Mesangial cell (primary cell): Measurements from ENCODE around the gene DNTTIP2. TPM values are rescaled to one million over a fixed set of nuclear protein-coding genes. Genes with fewer than 3 reads are reported as not detected.

Experiments
- total RNA-seq: library from RNA; depleted of rRNA; stranded (reverse); fragments of >200 nt; gene quantifications from 2 replicates; pipeline ENCODE4 v1.2.3, GENCODE V29; 2015

The DNTTIP2 gene, protein sequence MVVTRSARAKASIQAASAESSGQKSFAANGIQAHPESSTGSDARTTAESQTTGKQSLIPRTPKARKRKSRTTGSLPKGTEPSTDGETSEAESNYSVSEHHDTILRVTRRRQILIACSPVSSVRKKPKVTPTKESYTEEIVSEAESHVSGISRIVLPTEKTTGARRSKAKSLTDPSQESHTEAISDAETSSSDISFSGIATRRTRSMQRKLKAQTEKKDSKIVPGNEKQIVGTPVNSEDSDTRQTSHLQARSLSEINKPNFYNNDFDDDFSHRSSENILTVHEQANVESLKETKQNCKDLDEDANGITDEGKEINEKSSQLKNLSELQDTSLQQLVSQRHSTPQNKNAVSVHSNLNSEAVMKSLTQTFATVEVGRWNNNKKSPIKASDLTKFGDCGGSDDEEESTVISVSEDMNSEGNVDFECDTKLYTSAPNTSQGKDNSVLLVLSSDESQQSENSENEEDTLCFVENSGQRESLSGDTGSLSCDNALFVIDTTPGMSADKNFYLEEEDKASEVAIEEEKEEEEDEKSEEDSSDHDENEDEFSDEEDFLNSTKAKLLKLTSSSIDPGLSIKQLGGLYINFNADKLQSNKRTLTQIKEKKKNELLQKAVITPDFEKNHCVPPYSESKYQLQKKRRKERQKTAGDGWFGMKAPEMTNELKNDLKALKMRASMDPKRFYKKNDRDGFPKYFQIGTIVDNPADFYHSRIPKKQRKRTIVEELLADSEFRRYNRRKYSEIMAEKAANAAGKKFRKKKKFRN
- 12.2 and 27.7 TPM in 2 replicates for total RNA-seq

DNA sequence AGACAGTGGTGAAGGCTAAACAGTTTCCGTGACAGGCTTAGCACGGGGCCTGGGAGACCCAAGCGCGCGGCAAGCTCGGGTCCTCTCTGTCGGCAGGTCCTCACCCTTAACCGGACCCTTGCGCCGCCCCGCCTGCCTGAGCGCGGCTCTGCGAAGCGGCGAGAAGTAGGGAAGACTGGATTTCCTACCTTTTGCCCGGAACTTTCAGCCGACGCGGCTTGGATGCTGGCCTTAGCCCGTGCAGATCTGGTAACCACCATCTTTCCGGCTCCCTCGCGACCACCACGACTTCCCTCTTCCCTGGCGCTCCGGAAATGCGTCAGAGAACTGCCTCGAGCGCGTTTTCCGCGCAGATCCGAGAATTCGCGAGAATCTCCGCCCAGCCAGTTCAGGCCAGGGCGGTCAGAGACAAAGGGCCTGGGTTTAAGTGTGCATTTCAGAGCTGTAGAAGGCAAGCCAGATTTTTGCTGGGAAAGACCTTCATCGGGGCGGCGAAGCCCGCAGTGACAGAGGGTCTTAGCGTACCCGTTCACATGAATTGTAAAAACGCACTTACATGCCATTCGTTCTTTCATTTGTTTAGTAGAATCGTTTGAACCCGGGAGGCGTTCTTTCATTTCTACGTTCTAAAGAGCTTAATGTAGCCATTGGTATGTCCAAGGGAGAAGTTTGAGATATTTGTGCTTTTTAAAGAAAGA, at the start of gene DNTTIP2:
TSS of gene DNTTIP2 (minus strand) at position 318 of the 698 bp plus-strand sequence. CDS start at position 260, 58 bp downstream.

GRCh38 chr1:93909146-93910050, 30.4 kb upstream of the DNTTIP2 start, which contains the start of gene GCLM:
GCLM (minus strand) TSS chr1:93909430; CDS start chr1:93909163, 267 bp downstream.

Other genes with a start within 250 kb of the DNTTIP2 start
- 60.6 and 74.8 TPM in 2 replicates for gene BCAR3, start 197.4 kb downstream of the DNTTIP2 start, total RNA-seq
- gene GCLM, start 30.2 kb upstream of the DNTTIP2 start, total RNA-seq: 4.2 and 7.8 TPM in 2 replicates
- under 0.01 and 0.89 TPM in 2 replicates for gene ABCA4, start 241.9 kb upstream of the DNTTIP2 start, total RNA-seq